HAP-1 (cell line): ENCODE measurements around the gene CRB1.
"Not testable (repeated sequence)": the region's sequence is repeated elsewhere in the genome, so short reads cannot be mapped to it uniquely, and the experiment has no call there.

Experiments
- DNase-seq, 2 experiments: peaks; one replicate each; pipeline ENCODE4 v3.0.0-alpha.2; 2016 to 2020; ENCODE audit warnings: low spot score in 2 of 2
- H3K27me3 ChIP-seq: fragments of 250-450 bp; sonication (Bioruptor Pico); 2 replicates; pipeline ENCODE4 v1.5.1; 2020; ENCODE audit warnings: low read depth, mild to moderate bottlenecking, moderate library complexity
- H3K36me3 ChIP-seq: fragments of 250-450 bp; sonication (Bioruptor Pico); replicated peaks from 2 replicates; pipeline ENCODE4 v1.5.1; 2020; ENCODE audit warnings: mild to moderate bottlenecking
- H3K4me1 ChIP-seq: fragments of 250-450 bp; sonication (Bioruptor Pico); 2 replicates; pipeline ENCODE4 v1.5.1; 2020; ENCODE audit warnings: mild to moderate bottlenecking
- H3K4me3 ChIP-seq: fragments of 250-450 bp; sonication (Bioruptor Pico); 2 replicates; pipeline ENCODE4 v1.5.1; 2020; ENCODE audit warnings: mild to moderate bottlenecking, moderate library complexity
- H3K9me3 ChIP-seq: fragments of 250-450 bp; sonication (Bioruptor Pico); 2 replicates; pipeline ENCODE4 v1.5.1; 2020; ENCODE audit warnings: mild to moderate bottlenecking, moderate library complexity
- in situ Hi-C: fragments of 300-500 bp; cut with MboI; formaldehyde crosslinking; loops from 3 replicates; pipeline ENCODE4 v1.14.3; 2020; ENCODE audit warnings: low sequenced_read_pairs, inconsistent platforms, mixed read lengths

Gene CRB1

DNA sequence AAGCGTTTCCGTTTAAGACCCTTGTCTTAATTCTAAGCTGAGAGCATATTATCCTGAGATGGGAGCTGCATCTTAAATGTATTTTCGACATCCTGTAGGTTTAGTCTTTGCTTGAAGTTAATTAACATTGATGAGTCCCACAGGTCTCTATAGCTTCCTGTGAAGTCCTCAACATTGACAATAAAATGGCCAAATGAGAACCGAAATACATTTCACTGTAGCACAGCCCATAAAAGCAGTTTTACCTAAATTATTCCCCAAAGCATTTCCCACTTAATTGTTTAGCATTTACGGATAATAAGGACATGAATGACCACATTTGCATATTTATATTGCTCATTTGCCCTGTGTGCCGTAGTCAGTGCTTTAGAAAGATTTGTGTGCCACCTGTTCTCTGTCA, 116.4 kb downstream of the CRB1 start:
- H3K27me3 ChIP-seq, result 0 out of 2 replicates have a peak, but pooled peaks cover 2% of the 10 kb centered on the region
- DNase-seq, result no peak
- in situ Hi-C loops, result no loop called here
- no peaks in the 10 kb centered on the region for H3K4me1 ChIP-seq
- no peaks in the 10 kb centered on the region for H3K36me3 ChIP-seq
- H3K9me3 ChIP-seq, result no peaks in the 10 kb centered on the region
- H3K4me3 ChIP-seq, result no peak overlapping the region

- no peaks in the 10 kb centered on the region for H3K36me3 ChIP-seq
- in situ Hi-C loops, result no loop called here
- no peaks in the 10 kb centered on the region for H3K9me3 ChIP-seq
- H3K27me3 ChIP-seq, result no peaks in the 10 kb centered on the region
- no peak for DNase-seq
- no peaks in the 10 kb centered on the region for H3K4me1 ChIP-seq
- H3K4me3 ChIP-seq, result no peak overlapping the region
Measured at GRCh38 chr1:197388801-197389200, 120.7 kb downstream of the CRB1 start.

- no peak for DNase-seq
- Histone ChIP-seq H3K4me1 (no peaks in the 10 kb centered on the region), H3K27me3 (no peaks in the 10 kb centered on the region), H3K9me3 (no peaks in the 10 kb centered on the region), H3K4me3 (no peak overlapping the region), H3K36me3 (no peaks in the 10 kb centered on the region)
- in situ Hi-C loops, result no loop called here
Measured at GRCh38 chr1:197390856-197391255, 122.8 kb downstream of the CRB1 start.

DNA sequence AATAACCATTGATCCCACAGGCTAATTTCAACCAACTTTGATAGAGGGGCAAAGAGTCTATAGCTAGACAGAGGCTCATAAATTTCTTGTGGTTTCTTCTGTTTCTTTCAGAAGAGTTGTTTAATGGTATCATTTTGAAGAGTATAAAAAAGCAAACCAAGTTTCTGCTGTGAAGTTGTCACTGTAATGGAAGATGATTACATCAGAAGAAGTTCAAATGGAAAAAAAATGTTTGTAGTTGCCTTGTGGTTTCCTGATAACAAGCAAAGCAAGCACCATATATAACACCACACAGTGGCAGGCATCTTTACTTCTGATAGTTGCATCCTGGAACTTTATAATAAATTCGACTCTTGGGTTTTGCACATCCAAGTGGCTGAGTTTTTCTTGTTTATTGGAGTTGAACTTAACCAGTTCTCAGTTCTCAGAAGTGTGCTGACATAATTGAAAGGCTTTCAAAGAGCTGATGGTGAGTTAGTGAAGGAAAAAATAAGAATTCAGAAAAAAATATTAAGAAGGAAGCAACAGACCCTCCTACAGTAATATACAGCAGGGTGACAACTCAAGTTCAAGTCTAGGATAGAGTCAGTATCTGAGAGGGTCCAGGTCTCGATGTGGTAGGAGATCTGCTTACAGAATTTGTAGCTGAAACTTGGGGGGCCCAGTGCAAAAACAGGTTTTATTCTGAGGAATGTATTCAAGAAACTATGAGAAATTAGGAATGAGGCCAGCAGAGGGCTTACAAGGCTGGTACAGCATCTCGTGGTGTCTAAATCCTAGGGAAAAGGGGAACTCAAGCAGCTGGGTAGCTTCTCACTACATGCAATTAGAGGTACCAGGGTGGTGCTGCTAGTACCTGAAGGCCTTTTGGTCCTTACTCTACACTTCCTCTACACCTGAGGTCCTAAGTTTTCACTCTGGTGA, 123.5 kb downstream of the CRB1 start:
- no peaks in the 10 kb centered on the region for H3K9me3 ChIP-seq
- no peak for DNase-seq

GRCh38 chr1:197392541-197392940, 124.5 kb downstream of the CRB1 start:
- H3K36me3 ChIP-seq, result no peaks in the 10 kb centered on the region
- no peak for DNase-seq
- H3K4me1 ChIP-seq, result no peaks in the 10 kb centered on the region
- H3K27me3 ChIP-seq, result no peaks in the 10 kb centered on the region
- no peaks in the 10 kb centered on the region for H3K9me3 ChIP-seq
- in situ Hi-C loops, result no loop called here
- H3K4me3 ChIP-seq, result no peak overlapping the region

More for the DNA sequence above, 123.5 kb downstream of the CRB1 start:
- in situ Hi-C loops, result no loop called here
- Histone ChIP-seq H3K4me1 (no peaks in the 10 kb centered on the region), H3K36me3 (no peaks in the 10 kb centered on the region), H3K4me3 (no peak overlapping the region), H3K27me3 (no peaks in the 10 kb centered on the region)

- in situ Hi-C loops, result no loop called here
Measured at GRCh38 chr1:197393105-197393504, 125.1 kb downstream of the CRB1 start.

DNA sequence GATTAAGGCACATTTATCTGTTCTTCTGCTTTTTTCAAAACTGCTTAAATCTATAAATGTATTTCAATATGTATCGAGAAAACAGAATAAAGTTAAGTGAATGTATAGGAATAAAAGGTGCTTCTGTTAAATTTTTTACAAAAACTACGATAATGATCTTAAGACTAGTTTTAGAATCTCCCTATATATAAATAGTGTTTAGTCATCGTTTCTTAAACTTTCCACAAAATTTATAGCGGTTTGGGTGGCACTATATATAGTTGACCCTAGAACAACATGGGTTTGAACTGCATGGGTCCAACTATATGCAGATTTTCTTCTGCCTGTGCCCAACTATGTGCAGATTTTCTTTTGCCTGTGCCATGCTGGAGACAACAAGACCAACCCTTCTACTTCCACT, 125.7 kb downstream of the CRB1 start:
- no peaks in the 10 kb centered on the region for H3K9me3 ChIP-seq
- in situ Hi-C loops, result no loop called here
- H3K4me3 ChIP-seq, result no peak overlapping the region
- H3K4me1 ChIP-seq, result no peaks in the 10 kb centered on the region
- H3K36me3 ChIP-seq, result no peaks in the 10 kb centered on the region
- no peaks in the 10 kb centered on the region for H3K27me3 ChIP-seq
- DNase-seq, result no peak

More at GRCh38 chr1:197393105-197393504, 125.1 kb downstream of the CRB1 start:
- H3K27me3 ChIP-seq, result no peaks in the 10 kb centered on the region
- H3K4me3 ChIP-seq, result no peak overlapping the region
- DNase-seq, result no peak
- no peaks in the 10 kb centered on the region for H3K4me1 ChIP-seq
- no peaks in the 10 kb centered on the region for H3K36me3 ChIP-seq
- H3K9me3 ChIP-seq, result no peaks in the 10 kb centered on the region

DNA sequence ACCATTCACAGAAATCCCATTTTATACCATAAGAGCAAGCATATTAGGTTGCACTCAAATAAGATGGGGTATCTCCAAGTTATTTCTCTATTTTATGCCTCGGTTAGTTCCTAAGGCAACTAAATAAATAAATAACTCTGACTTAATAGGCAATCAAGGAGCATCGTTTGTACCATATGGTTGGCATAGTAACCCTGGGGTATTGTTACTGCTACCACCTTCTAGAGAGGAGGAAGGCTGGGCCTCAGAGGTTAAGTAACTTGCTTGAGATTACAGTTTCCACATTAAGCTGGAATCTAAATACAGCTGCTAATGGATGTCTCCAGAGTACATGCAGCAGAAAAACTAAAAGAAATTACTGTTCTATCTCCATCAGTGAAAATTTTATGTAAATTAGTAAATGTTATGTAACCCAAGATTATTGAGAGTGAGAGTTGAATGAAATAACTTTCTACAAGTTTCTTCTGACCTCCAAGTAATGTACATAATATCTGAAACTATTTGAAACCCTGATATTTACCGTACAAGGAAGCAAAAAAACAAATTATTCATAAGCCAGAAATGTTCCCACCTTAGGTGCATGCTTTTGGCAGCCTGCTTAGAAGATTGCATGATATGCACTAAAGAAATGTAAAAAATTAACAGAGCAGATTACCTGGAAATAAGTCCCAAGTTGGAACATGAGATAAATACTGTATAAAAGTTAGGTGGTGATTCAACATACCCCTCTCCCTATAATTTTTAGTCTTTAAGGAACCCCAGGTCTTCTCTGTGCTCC, 127.0 kb downstream of the CRB1 start:
- Histone ChIP-seq H3K4me3 (no peak overlapping the region), H3K36me3 (no peaks in the 10 kb centered on the region), H3K27me3 (no peaks in the 10 kb centered on the region), H3K4me1 (no peaks in the 10 kb centered on the region), H3K9me3 (no peaks in the 10 kb centered on the region)
- DNase-seq, result no peak
- in situ Hi-C loops, result no loop called here

GRCh38 chr1:197397895-197398294, 129.8 kb downstream of the CRB1 start:
- H3K27me3 ChIP-seq, result no peaks in the 10 kb centered on the region
- H3K9me3 ChIP-seq, result no peaks in the 10 kb centered on the region
- H3K4me3 ChIP-seq, result no peak overlapping the region
- in situ Hi-C loops, result no loop called here
- no peaks in the 10 kb centered on the region for H3K4me1 ChIP-seq
- no peaks in the 10 kb centered on the region for H3K36me3 ChIP-seq
- DNase-seq, result no peak

DNA sequence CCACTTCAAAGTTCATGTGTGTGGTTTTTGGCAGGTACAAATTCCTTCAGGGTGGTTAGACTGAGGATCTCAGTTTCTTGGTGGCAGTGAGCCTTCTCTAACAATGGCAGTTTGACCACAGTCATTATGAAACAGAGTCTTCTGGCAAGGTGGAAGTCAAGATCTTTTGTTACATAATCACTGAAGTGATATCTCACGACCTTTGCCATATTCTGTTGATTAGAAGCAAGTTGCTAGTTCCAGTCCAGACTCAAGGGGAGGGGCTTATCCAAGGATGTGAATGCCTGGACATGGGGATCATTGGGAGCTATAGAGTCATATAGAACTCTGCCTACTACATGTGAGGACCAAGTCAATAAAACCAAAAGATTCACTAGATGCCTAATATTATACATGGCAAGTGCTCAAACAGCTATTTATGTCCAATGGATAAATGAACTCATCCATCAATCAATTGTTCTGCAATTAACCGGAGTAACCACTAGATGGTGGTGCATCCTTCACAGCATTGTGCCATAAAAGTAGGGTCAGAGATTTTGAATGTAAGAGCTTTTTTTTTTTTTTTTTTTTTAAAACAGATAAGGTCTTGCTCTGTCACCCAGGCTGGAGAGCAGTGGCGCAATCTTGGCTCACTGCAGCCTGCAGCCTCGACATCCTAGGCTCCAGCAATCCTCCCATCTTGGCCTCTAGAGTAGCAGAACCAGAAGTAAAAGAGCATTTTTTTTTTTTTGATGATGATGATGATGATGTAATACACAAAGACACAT, 131.9 kb downstream of the CRB1 start:
- Histone ChIP-seq H3K27me3 (no peaks in the 10 kb centered on the region), H3K4me1 (no peaks in the 10 kb centered on the region), H3K4me3 (no peak overlapping the region), H3K36me3 (no peaks in the 10 kb centered on the region), H3K9me3 (no peaks in the 10 kb centered on the region)
- DNase-seq, result peak; percentile 30 to 57
- in situ Hi-C loops, result no loop called here

DNA sequence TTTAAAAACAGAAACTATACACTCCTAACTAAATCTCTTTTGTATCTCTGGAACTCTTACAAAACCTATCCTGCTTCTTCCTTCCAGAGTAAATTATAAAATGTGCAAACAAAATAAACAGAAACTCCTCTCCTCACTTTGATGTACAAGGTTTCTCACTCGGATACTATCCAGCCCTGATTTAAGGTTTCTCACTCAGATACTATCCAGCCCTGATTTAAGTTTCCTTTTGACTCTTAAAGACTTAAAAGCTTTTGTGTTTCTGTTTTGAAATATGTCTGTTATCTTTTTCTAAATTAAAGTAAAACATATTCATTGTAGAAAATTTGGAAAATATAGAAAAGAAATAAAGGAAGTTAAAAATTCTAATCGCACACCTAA, 132.5 kb downstream of the CRB1 start:
- Histone ChIP-seq H3K4me1 (no peaks in the 10 kb centered on the region), H3K36me3 (no peaks in the 10 kb centered on the region), H3K27me3 (no peaks in the 10 kb centered on the region), H3K9me3 (no peaks in the 10 kb centered on the region), H3K4me3 (no peak overlapping the region)
- no peak for DNase-seq
- in situ Hi-C loops, result no loop called here

DNA sequence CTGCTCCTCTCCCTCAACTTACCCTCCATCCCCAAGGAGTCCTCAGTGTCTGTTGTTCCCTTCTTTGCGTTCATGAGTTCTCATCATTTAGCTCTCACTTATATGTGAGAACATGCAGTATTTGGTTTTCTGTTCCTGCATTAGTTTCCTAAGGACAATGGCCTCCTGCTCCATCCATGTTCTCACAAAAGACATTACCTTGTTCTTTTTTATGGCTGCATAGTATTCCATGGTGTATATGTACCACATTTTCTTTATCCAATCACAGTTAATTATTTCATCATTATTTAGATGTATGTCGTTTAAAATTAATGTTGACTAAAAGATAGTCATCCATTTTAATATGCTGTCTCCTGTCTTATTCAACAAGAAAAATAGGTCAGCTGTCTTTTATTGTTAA, 134.1 kb downstream of the CRB1 start:
- no peaks in the 10 kb centered on the region for H3K9me3 ChIP-seq
- no peaks in the 10 kb centered on the region for H3K27me3 ChIP-seq
- H3K4me1 ChIP-seq, result no peaks in the 10 kb centered on the region
- in situ Hi-C loops, result no loop called here
- H3K36me3 ChIP-seq, result no peaks in the 10 kb centered on the region
- no peak overlapping the region for H3K4me3 ChIP-seq
- no peak for DNase-seq

DNA sequence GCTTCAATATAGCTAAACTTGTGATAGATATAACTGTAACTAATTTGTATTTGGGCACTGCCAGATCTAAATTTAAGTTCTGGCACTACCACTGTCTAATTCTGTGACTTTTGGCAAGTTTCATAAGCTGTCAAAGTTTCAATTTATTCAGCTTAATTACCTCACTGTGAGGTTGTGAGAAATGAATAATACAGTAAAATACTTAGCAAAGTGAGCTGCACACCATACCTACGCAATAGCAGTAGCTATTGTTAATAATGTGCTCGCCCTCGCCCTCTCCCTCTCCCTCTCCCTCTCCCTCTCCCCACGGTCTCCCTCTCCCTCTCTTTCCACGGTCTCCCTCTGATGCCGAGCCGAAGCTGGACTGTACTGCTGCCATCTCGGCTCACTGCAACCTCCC, 136.7 kb downstream of the CRB1 start:
- H3K4me3 ChIP-seq, H3K27me3 ChIP-seq, DNase-seq, H3K9me3 ChIP-seq, in situ Hi-C loops, H3K4me1 ChIP-seq, H3K36me3 ChIP-seq: not testable (repeated sequence)

DNA sequence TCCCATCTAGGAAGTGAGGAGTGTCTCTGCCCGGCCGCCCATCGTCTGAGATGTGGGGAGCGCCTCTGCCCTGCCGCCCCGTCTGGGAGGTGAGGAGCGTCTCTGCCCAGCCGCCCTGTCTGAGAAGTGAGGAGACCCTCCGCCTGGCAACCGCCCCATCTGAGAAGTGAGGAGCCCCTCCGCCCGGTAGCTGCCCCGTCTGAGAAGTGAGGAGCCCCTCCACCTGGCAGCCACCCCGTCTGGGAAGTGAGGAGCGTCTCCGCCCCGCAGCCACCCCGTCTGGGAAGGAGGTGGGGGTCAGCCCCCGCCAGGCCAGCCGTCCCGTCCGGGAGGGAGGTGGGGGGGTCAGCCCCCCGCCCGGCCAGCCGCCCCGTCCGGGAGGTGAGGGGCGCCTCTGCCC, 137.6 kb downstream of the CRB1 start:
- DNase-seq, H3K4me1 ChIP-seq, H3K36me3 ChIP-seq, H3K4me3 ChIP-seq, in situ Hi-C loops, H3K9me3 ChIP-seq, H3K27me3 ChIP-seq: not testable (repeated sequence)
